ENCODE results near the gene KCTD14.

- no peak for TF ChIP-seq SP1 (CRISPR knock-in tag; conservative IDR thresholded peaks at IDR 0.05)
- TF ChIP-seq, protein P1, sequence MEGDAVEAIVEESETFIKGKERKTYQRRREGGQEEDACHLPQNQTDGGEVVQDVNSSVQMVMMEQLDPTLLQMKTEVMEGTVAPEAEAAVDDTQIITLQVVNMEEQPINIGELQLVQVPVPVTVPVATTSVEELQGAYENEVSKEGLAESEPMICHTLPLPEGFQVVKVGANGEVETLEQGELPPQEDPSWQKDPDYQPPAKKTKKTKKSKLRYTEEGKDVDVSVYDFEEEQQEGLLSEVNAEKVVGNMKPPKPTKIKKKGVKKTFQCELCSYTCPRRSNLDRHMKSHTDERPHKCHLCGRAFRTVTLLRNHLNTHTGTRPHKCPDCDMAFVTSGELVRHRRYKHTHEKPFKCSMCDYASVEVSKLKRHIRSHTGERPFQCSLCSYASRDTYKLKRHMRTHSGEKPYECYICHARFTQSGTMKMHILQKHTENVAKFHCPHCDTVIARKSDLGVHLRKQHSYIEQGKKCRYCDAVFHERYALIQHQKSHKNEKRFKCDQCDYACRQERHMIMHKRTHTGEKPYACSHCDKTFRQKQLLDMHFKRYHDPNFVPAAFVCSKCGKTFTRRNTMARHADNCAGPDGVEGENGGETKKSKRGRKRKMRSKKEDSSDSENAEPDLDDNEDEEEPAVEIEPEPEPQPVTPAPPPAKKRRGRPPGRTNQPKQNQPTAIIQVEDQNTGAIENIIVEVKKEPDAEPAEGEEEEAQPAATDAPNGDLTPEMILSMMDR (IDR thresholded peaks at IDR 0.05): peak; percentile 61
- no peak for TF ChIP-seq ZNF263 (CRISPR knock-in tag; IDR thresholded peaks at IDR 0.05; ENCODE audit: low read depth)
Observed at GRCh38 chr11:78000193-78000592, 22.9 kb downstream of the KCTD14 start.

Data from WTC11 (cell line).